Measurements from ENCODE around the gene TMEM80. TPM values are rescaled to one million over a fixed set of nuclear protein-coding genes. Genes with fewer than 3 reads are reported as not detected.
A peak's percentile ranks its signal among the peaks of the same experiment; 100 is the strongest.

The TMEM80 gene
- total RNA-seq, 1 donor from 2014 or later: 38.7 TPM

DNA sequence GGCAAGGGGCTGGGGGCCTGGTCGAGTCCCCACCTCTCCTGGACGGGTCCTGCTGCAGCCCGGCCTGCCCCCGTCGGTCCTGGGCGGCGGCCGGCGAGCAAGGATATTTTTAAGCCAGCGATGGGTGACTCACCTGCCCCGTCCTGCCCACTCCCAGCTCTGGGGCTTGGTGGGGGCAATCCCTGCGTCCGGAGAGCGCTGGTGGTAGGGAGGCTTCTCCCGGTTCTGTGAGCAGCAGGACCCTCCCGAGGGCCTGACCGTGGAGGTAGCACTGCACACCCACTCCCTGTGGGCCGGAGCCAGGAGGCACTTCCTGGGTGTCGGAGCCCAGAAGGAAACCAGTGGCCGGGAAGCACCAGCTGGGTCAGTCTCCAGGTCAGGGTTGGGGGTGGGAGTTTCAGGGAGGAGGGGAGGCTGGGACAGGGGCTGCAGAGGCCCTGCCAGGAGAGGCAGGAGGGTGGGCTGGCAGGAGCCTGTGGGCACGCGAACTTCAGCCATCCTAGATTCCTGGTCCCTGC is 10.9 kb downstream of the TMEM80 start:
- H3F3A ChIP-seq (ENCODE audit: low read depth): no peaks in the 10 kb centered on the region
- TF ChIP-seq EZH2 (IDR thresholded peaks at IDR 0.05) (peak; percentile 55), EZH2phosphoT487 (IDR thresholded peaks at IDR 0.05) (no peak)
- H3K4me1 ChIP-seq: peaks cover 15% of the 10 kb centered on the region
- Mint-ChIP-seq H3K36me3 (no peaks in the 10 kb centered on the region), H3K27ac (no peak overlapping the region), H3K4me1 (peaks cover 10% of the 10 kb centered on the region), H3K9me3 (no peaks in the 10 kb centered on the region), H3K27me3 (ENCODE audit: insufficient read depth, low read depth) (peaks cover 15% of the 10 kb centered on the region), H3K4me3 (no peak overlapping the region)
- peaks cover 22% of the 10 kb centered on the region for H3K27me3 ChIP-seq
- no peak for DNase-seq (ENCODE audit: low spot score)
- H3K4me3 ChIP-seq: peak overlapping the region; percentile 48
- H3K9me3 ChIP-seq (ENCODE audit: low read depth): no peaks in the 10 kb centered on the region
- H4K20me1 ChIP-seq (ENCODE audit: low read depth): peaks cover 14% of the 10 kb centered on the region
- peak overlapping the region; percentile 85 for H3K4me2 ChIP-seq
- peak overlapping the region; percentile 9 for H2AFZ ChIP-seq (replicated peaks)
- H3K79me2 ChIP-seq (ENCODE audit: low read depth): no peaks in the 10 kb centered on the region
- H3K27ac ChIP-seq: no peak overlapping the region
- no peak overlapping the region for H3K9ac ChIP-seq
- no peaks in the 10 kb centered on the region for H3K36me3 ChIP-seq

DNA sequence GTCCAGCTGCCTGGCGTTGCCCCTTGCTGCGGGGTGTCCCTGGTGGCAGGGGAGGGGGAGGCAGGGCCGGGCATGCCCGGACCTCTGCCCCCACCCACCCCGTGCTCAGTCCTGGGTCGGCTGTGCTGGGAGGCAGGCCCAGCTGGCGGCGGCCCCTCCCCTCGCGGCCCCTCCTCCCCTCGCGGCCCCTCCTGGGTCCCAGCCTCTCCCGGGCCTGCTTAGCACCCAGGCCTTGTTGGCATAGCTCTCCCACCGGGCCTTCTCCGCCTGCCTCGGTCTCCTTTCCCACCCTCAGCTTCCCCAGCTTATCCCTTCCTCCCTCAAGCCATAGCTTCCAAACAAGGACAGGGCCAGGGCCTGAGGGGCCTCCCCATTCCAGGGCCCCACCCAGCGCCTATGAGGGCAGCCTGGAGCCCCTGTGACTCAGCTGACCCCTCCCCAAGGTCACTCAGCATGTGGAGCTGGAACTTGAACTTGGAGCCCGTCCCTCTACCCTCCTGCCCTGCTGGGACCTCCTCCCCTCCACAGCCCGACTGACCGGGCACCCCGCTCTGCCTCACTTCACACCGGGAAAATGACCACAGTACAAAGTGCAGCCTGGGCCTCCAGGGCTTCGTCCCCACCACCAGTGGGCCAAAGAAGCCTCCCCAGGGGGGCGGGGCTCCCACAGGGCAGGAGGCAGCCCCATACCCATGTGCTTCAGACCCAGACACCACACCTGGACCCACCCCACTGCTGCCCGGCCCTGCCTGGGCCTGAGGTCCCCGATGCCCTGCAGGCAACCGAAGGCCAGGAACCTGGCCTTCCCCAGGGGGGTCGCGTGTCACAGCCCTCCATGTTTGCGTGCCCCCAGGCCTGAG is 11.6 kb downstream of the TMEM80 start:
- Histone ChIP-seq H3K4me2 (peak overlapping the region; percentile 85), H3K27ac (no peak overlapping the region), H3K79me2 (ENCODE audit: low read depth) (no peaks in the 10 kb centered on the region), H3K4me1 (peaks cover 15% of the 10 kb centered on the region), H3K36me3 (no peaks in the 10 kb centered on the region), H3K9me3 (ENCODE audit: low read depth) (no peaks in the 10 kb centered on the region), H4K20me1 (ENCODE audit: low read depth) (peaks cover 14% of the 10 kb centered on the region), H3K27me3 (peaks cover 22% of the 10 kb centered on the region), H3K9ac (no peak overlapping the region), H2AFZ (replicated peaks) (no peak overlapping the region), H3K4me3 (peak overlapping the region; percentile 48), H3F3A (ENCODE audit: low read depth) (no peaks in the 10 kb centered on the region)
- Mint-ChIP-seq H3K4me3 (peak overlapping the region; percentile 46), H3K27ac (no peak overlapping the region), H3K36me3 (no peaks in the 10 kb centered on the region), H3K4me1 (peaks cover 10% of the 10 kb centered on the region), H3K9me3 (no peaks in the 10 kb centered on the region), H3K27me3 (ENCODE audit: insufficient read depth, low read depth) (peaks cover 17% of the 10 kb centered on the region)
- peak; percentile 32 for DNase-seq (ENCODE audit: low spot score)
- TF ChIP-seq, protein P1, sequence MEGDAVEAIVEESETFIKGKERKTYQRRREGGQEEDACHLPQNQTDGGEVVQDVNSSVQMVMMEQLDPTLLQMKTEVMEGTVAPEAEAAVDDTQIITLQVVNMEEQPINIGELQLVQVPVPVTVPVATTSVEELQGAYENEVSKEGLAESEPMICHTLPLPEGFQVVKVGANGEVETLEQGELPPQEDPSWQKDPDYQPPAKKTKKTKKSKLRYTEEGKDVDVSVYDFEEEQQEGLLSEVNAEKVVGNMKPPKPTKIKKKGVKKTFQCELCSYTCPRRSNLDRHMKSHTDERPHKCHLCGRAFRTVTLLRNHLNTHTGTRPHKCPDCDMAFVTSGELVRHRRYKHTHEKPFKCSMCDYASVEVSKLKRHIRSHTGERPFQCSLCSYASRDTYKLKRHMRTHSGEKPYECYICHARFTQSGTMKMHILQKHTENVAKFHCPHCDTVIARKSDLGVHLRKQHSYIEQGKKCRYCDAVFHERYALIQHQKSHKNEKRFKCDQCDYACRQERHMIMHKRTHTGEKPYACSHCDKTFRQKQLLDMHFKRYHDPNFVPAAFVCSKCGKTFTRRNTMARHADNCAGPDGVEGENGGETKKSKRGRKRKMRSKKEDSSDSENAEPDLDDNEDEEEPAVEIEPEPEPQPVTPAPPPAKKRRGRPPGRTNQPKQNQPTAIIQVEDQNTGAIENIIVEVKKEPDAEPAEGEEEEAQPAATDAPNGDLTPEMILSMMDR (IDR thresholded peaks at IDR 0.05): peak; percentile 28
- TF ChIP-seq EZH2phosphoT487 (IDR thresholded peaks at IDR 0.05): no peak
- TF ChIP-seq EZH2 (IDR thresholded peaks at IDR 0.05): no peak

DNA sequence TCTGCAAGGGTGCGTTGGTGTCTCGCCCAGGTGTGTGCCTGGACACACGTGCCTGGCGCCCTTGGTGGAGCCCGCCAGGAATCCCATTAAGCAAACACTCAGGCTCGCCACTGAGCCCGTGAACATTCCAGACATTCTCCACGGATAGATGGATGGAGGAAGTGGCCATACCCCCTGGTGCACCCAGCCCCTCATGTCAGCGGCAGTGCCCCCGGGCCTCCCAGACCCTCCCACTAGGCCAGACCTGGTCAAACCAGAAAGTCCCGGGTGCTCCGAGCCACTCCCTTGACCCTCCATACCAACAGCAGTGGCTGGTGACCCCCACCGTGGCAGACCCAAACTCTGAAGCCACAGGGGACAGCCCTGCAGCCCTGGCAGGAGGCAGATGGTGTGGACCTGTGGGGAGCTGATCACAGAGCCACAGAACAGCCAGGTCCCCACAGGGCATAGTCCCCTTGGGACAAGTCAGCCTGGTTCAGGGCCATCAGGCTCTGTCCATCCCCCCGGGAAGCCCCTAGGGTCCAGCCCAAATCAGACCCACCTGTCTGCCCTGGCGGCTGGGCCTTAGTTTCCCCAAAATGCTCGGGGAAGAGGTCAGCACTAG is 12.3 kb downstream of the TMEM80 start:
- H3K4me3 Mint-ChIP-seq: peak overlapping the region; percentile 46
- Histone ChIP-seq H3F3A (ENCODE audit: low read depth) (no peaks in the 10 kb centered on the region), H3K4me3 (no peak overlapping the region), H3K27ac (no peak overlapping the region), H4K20me1 (ENCODE audit: low read depth) (peaks cover 14% of the 10 kb centered on the region), H3K4me2 (no peak overlapping the region), H3K9me3 (ENCODE audit: low read depth) (no peaks in the 10 kb centered on the region), H3K36me3 (no peaks in the 10 kb centered on the region), H3K9ac (no peak overlapping the region), H3K4me1 (peaks cover 15% of the 10 kb centered on the region), H3K27me3 (peaks cover 22% of the 10 kb centered on the region), H3K79me2 (ENCODE audit: low read depth) (no peaks in the 10 kb centered on the region), H2AFZ (replicated peaks) (no peak overlapping the region)
- no peaks in the 10 kb centered on the region for H3K36me3 Mint-ChIP-seq
- peak; percentile 35 for DNase-seq (ENCODE audit: low spot score)
- H3K27me3 Mint-ChIP-seq (ENCODE audit: insufficient read depth, low read depth): peaks cover 17% of the 10 kb centered on the region
- TF ChIP-seq, protein P1 (IDR thresholded peaks at IDR 0.05): no peak
- TF ChIP-seq EZH2phosphoT487 (IDR thresholded peaks at IDR 0.05): no peak
- no peak for TF ChIP-seq EZH2 (IDR thresholded peaks at IDR 0.05)
- no peaks in the 10 kb centered on the region for H3K9me3 Mint-ChIP-seq
- H3K27ac Mint-ChIP-seq: no peak overlapping the region
- H3K4me1 Mint-ChIP-seq: peaks cover 10% of the 10 kb centered on the region

Data from neural progenitor cell (in vitro differentiated cells).